GM13977 (cell line): Measurements from ENCODE around the gene TMEM258.
A peak's percentile ranks its signal among the peaks of the same experiment; 100 is the strongest.

Source experiments
- DNase-seq: peaks from one replicate; pipeline ENCODE4 v3.0.0; 2012; ENCODE audit warnings: low spot score
- CTCF ChIP-seq: IDR thresholded peaks from 2 replicates; pipeline ENCODE4 v1.5.1; 2012; ENCODE audit warnings: mild to moderate bottlenecking, control low read depth; ENCODE audit not compliant: insufficient read depth; ENCODE audit errors: extremely low read depth, missing control alignments
- in situ Hi-C: fragments of 300-500 bp; cut with MboI; formaldehyde crosslinking; loops from one replicate; pipeline ENCODE4 v1.12.0; 2022; ENCODE audit warnings: low sequenced_read_pairs, low pct_unique_long_range_greater_than_20kb, mixed read lengths, inconsistent platforms; ENCODE audit not compliant: unreplicated experiment

Gene TMEM258

GRCh38 chr11:61792310-61793082 is at the start of gene TMEM258, which contains the start of gene FEN1:
TMEM258 (minus strand) TSS chr11:61792599; CDS start chr11:61792558, 41 bp downstream.
FEN1 (plus strand) TSS chr11:61792911; CDS start chr11:61795362, 2,451 bp downstream.
- peak; percentile 93 for DNase-seq
- in situ Hi-C loops, result no loop called here
- TF ChIP-seq CTCF, result no peak

- TF ChIP-seq CTCF, result no peak
- in situ Hi-C loops, result no loop called here
- no peak for DNase-seq
Observed at GRCh38 chr11:61841636-61842527, 49.5 kb upstream of the TMEM258 start.

- in situ Hi-C loops, result no loop called here
- DNase-seq, result no peak
Observed at GRCh38 chr11:61840371-61840770, 48.0 kb upstream of the TMEM258 start.

GRCh38 chr11:61839742-61840141 is 47.3 kb upstream of the TMEM258 start:
- no peak for DNase-seq
- TF ChIP-seq CTCF, result no peak

More at GRCh38 chr11:61840371-61840770, 48.0 kb upstream of the TMEM258 start:
- TF ChIP-seq CTCF, result no peak

GRCh38 chr11:61838921-61839320 is 46.5 kb upstream of the TMEM258 start:
- DNase-seq, result no peak
- no peak for TF ChIP-seq CTCF

More at GRCh38 chr11:61839742-61840141, 47.3 kb upstream of the TMEM258 start:
- in situ Hi-C loops, result no loop called here

GRCh38 chr11:61838501-61838900 is 46.1 kb upstream of the TMEM258 start:
- DNase-seq, result no peak
- no peak for TF ChIP-seq CTCF
- in situ Hi-C loops, result no loop called here

More at GRCh38 chr11:61838921-61839320, 46.5 kb upstream of the TMEM258 start:
- in situ Hi-C loops, result no loop called here
